ENCODE results near the gene NFKBIB.
"Not testable (repeated sequence)": the region's sequence is repeated elsewhere in the genome, so short reads cannot be mapped to it uniquely, and the experiment has no call there.

Gene NFKBIB

GRCh38 chr19:38875656-38876395, 23.9 kb upstream of the NFKBIB start:
- no peak for DNase-seq (ENCODE audit: low spot score)

GRCh38 chr19:38877781-38878574, 21.8 kb upstream of the NFKBIB start, which contains the start of gene RINL:
RINL (minus strand) TSS chr19:38878275; CDS start chr19:38876742, 1,533 bp downstream.
- no peak for DNase-seq (ENCODE audit: low spot score)

- peak; percentile 7 for DNase-seq (ENCODE audit: low spot score)
Observed at GRCh38 chr19:38878575-38879399, 21.0 kb upstream of the NFKBIB start.

GRCh38 chr19:38879400-38879751, 20.4 kb upstream of the NFKBIB start:
- DNase-seq (ENCODE audit: low spot score): no peak

GRCh38 chr19:38880076-38880881, 19.5 kb upstream of the NFKBIB start:
- no peak for DNase-seq (ENCODE audit: low spot score)

GRCh38 chr19:38880882-38881609, 18.7 kb upstream of the NFKBIB start:
- no peak for DNase-seq (ENCODE audit: low spot score)

GRCh38 chr19:38883286-38883685, 16.5 kb upstream of the NFKBIB start:
- no peak for DNase-seq (ENCODE audit: low spot score)

GRCh38 chr19:38884691-38885090, 15.1 kb upstream of the NFKBIB start:
- not testable (repeated sequence) for DNase-seq (ENCODE audit: low spot score)

- DNase-seq (ENCODE audit: low spot score): no peak
Observed at GRCh38 chr19:38888876-38889275, 10.9 kb upstream of the NFKBIB start.

- no peak for DNase-seq (ENCODE audit: low spot score)
Observed at GRCh38 chr19:38889803-38890202, 10.0 kb upstream of the NFKBIB start.

GRCh38 chr19:38890686-38891085, 9.1 kb upstream of the NFKBIB start:
- DNase-seq (ENCODE audit: low spot score): no peak

GRCh38 chr19:38891771-38892170, 8.0 kb upstream of the NFKBIB start:
- DNase-seq (ENCODE audit: low spot score): no peak

- no peak for DNase-seq (ENCODE audit: low spot score)
Observed at GRCh38 chr19:38892841-38893240, 6.9 kb upstream of the NFKBIB start.

- no peak for DNase-seq (ENCODE audit: low spot score)
Observed at GRCh38 chr19:38893341-38893771, 6.4 kb upstream of the NFKBIB start.

- DNase-seq (ENCODE audit: low spot score): no peak
Observed at GRCh38 chr19:38894968-38895367, 4.8 kb upstream of the NFKBIB start.

- peak; percentile 38 for DNase-seq (ENCODE audit: low spot score)
Observed at GRCh38 chr19:38898788-38899446, 852 bp upstream of the NFKBIB start.

GRCh38 chr19:38900202-38900629, 447 bp downstream of the NFKBIB start:
- DNase-seq (ENCODE audit: low spot score): no peak

- no peak for DNase-seq (ENCODE audit: low spot score)
Observed at GRCh38 chr19:38900743-38901190, 998 bp downstream of the NFKBIB start.

GRCh38 chr19:38901683-38902082, 1.9 kb downstream of the NFKBIB start:
- no peak for DNase-seq (ENCODE audit: low spot score)

Data from AG20443 (cell line).